ENCODE results near the gene ITFG1.
"Not testable (repeated sequence)": the region's sequence is repeated elsewhere in the genome, so short reads cannot be mapped to it uniquely, and the experiment has no call there.

The ITFG1 gene

DNA sequence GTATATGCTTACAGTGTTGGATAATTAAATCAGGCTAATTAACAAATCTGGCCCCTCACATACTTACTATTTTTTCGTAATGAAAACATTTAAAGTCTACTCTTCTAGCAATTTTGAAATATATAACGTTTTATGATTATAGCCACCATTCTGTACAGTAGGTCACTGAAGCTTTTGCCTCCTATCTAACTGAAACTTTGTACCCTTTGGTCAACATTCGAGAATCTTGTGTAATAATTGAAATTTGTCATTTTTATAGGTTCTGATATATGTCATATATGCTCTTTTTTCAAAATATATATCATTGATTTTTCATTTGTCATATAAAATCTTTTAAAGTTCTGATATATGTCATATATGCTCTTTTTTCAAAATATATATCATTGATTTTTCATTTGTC, 12.9 kb upstream of the ITFG1 start:
- DNase-seq (ENCODE audit: low read depth, low spot score): no peak

DNA sequence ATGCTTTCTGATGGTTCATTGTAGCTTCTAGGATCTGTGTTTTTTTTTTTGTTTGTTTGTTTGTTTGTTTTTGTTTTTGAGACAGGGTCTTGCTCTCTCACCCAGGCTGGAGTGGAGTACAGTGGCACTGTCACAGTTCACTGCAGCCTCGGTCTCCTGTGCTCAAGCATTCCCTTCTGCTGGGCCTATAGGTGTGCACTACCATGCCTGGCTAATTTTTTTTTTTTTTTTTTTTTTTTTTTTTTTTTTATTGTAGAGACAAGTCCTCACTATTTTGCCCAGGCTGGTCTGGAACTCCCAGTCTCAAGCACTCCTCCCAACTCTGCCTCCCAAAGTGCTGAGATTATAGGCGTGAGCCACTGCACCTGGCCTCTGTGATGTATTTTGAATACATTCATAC, 12.1 kb upstream of the ITFG1 start:
- DNase-seq (ENCODE audit: low read depth, low spot score): not testable (repeated sequence)

DNA sequence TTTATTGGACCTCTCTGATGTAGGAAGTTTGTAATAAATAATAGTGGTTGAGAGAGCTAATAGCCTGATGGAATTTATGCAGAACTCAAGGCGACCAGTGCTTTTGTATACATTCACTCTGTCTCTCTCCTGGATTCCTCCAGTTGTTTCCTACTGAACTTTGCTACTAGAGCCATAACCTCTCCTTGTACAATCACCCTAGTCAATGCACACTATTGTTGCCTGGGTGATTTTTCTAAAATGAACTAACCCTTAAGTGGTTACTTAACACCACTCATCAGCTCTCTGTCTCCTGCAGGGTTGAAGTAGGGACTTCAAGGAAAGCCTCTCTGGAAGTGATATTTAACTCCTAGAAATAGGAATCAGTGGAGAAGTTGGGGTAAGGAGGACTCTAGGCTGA, 9.9 kb upstream of the ITFG1 start:
- no peak for DNase-seq (ENCODE audit: low read depth, low spot score)

DNA sequence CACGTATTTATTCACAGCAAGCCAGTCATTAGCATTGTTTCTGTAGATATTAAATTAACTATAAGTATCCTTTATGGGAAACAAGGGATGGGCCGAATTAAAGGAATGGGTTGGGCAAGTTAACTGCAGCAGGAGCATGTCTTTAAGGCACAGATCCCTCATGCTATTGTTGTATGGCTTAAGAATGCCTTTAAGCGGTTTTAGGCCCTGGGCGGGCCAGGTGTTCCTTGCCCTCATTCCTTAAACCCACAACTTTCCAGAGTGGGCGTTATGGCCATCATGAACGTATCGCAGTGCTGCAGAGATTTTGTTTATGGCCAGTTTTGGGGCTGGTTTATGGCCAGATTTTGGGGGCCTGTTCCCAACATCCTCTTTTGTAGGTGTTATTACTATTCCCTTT, 9.3 kb upstream of the ITFG1 start:
- no peak for DNase-seq (ENCODE audit: low read depth, low spot score)

DNA sequence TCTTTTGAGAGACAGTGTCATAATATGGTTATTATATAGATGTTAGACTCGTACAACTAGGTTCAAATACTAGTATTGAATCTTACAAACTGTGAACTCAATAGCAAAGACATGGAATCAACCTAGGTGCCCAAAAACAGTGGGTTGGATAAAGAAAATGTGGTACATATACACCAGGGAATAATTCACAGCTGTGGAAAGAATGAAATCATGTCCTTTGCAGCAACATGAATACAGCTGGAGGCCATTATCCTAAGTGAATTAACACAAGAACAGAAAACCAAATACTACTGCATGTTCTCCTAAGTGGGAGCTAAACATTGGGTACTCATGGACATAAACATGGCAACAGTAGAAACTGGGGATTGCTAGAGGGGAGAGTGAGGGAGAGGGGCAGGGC, 8.4 kb upstream of the ITFG1 start:
- DNase-seq (ENCODE audit: low read depth, low spot score): no peak

DNA sequence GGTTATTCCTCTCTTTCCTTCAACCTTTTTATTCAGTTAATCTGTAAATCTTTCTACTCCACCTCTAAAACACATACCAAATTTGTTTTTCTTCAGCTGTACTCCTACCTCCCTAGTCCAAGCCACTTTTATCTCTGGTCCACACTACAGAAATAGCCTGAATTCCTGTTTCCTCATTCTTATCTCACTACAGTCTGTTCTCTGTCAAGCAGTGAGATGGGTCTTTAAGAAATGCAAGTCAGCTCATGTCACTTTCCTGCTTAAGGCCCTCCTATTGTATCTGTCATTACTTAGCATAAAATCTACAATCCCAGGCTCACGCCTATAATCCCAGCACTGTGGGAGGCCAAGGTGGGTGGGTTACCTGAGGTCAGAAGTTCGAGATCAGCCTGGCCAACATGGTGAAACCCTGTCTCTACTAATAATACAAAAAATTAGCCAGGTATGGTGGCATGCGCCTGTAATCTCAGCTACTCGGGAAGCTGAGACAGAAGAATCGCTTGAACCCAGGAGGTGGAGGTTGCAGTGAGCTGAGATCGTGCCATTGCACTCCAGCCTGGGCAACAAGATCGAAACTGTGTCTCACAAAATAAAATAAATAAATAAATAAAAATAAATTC, 7.3 kb upstream of the ITFG1 start:
- DNase-seq (ENCODE audit: low read depth, low spot score): not testable (repeated sequence)

DNA sequence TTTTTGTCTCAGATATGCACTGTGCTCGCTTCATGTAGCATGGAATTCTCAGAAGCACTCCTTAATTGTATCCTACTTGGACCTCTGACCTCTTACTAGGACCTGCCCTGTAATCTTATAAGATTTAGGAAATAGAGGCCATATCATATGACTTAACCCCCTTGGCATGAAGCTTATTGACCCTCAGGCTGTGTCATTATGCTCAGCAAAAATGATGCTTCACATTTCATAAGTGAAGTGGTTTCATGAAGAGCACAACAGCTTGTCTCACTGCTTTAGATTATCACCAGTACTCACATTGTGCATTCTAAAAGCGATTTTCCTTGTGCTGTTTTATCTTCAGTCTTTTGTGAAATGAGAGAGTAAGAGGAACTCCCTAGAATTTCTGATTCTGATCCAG, 6.6 kb upstream of the ITFG1 start:
- no peak for DNase-seq (ENCODE audit: low read depth, low spot score)

DNA sequence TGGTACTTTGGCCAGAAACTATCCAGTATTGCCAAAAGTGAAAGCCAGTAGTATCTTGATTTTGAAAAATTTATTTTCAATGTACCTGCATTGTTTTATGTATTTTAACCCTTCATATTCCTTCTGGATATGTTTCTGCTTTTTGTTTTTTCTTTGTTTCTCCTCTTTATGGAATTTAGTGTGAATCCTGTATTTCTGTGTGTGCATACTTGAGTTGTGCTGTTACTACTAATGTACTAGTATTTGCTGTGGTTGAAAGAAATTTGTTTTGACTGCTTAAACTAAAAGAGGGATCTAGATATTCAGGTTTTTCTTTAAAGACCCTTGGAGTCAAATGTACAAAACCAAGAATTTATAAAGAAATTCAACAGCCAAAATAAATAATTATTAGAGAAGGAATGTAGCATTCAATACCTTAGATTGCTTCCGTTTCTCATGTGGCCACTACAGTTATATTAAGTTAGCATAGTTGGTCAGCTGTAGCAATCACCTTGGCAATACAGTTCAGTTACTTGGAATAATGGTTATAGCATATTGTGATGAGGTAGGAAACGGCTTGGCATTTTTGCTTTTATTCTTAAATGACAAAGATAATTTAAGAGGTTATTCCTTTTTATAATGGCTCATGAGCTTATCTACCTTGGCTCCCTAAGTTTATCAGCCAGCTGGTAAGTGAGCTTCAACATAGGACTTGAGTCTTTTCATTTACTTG, 5.2 kb upstream of the ITFG1 start:
- no peak for DNase-seq (ENCODE audit: low read depth, low spot score)

DNA sequence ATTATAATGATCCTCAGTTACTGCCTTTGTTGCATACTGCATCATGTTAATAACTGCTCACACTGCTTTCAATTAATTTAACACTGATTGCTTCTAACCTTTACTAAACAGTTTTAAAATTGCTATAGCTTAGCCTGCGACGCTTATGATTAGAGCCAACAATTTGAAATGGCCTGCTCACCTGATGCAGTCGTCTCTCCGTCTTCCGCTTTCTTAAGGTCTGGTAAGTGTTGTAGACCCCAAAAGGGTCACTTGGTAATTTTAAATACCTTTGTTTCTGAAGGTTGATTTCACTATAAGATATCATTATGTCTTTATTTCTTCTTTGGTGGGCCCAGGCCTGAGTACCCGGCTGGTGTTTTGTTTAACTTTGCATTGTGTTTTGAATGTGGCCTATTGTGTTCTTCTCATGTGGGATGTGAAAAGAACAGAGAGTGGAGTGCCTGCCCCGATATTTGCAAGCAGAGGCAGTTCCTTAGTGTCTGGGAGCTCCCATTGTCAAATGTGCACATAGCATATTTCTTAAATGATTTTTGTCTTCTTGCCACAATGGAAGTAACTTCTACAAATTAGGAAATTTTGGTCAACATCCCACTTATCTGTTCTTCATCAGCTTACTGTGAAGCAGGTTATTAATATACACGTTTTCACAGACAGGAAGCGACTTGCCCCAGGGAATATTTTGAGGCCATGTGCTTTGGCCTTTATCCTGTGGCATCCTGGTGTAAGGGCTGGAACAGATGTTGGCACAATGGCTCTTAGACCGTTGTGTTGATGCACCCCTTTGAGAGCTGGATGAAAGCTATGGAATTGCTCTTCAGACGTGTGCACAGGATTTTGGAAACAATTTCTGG, 3.1 kb upstream of the ITFG1 start:
- DNase-seq (ENCODE audit: low read depth, low spot score): no peak

DNA sequence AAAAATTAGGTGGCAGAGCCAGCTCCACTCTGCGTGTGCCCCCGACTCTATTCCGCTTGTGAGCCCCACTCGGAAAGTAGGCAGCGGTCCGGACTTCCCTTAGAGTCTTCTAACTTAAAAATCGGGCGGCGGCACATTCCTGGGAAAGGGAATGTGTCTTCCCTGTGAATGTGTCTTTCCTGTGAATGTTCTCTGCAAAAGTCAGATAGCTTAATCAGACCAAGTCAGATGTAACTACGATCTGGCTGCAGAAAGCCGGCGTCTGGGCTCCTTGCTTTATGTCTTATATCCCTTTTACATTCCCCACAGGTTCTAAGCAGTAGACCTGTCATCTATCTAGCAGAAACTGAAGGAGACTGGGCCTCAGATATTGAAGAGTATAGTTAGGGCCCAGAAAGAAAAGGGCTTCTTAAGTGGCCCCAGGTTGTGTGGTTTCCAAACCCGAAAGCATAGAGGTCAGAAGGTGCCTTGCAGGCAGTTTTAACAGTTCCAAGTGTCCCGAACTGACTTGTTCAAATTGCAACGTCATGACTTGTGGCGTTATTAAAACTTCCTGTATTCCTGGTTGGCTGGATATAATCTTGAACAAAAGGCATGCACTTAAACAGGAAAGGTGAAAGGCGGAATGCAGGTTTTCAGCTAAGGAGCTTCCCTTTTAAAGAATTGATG, 869 bp upstream of the ITFG1 start:
- no peak for DNase-seq (ENCODE audit: low read depth, low spot score)

DNA sequence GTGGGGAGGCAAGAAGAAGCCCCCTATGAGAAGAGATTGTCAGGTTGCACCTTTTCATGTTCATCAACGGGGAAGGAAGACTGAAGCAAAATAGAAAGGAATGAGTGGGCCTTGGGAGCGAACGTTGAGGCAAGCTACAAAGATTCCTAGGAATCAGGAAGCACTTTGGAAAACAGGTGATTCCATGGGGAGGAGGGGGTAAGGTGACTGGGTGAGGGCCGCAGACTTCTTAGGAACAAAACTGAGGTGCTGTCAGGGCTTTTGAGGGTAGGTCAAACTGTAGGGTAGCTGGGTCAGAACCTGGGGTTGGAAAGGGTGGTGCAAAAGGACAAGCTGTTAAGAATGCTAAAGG, 528 bp downstream of the ITFG1 start:
- DNase-seq (ENCODE audit: low read depth, low spot score): no peak

DNA sequence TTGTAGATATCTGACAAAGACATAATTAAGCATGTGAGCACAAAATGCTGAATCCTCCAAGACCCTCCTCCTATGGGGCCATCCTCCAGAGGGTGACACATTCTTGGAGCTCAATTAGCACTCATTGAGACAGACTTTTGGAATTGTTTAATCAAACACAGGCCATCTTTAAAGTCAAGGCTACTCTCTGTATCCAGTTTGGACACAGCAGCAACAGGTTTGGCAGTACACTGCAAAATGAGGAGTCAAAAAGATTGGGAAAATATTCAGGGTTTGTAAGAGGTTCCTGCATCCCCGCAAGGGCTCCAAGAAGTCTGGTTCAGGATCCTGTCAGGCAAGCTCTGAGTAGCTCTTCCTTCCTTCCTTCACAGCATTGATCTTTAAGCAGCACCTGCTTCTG, 1.3 kb downstream of the ITFG1 start:
- no peak for DNase-seq (ENCODE audit: low read depth, low spot score)

DNA sequence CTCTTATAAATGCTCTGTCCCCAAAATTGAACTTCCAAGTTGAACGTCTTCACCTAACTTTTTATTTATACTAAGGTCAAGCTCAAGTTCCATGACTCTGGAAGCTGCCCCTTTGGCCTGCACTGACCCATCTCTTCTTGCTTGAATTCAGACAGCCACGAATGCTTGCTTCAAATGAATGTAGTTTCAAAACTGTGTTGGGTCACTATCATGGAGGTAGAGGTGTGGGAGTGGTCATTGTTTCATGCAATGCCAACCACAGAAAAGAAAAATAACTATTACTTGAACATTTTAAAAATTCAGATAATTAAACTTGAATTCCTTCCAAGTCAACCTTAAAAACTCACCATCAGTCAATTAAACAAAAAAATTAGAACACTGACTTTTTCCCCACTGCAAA, 2.5 kb downstream of the ITFG1 start:
- DNase-seq (ENCODE audit: low read depth, low spot score): no peak

DNA sequence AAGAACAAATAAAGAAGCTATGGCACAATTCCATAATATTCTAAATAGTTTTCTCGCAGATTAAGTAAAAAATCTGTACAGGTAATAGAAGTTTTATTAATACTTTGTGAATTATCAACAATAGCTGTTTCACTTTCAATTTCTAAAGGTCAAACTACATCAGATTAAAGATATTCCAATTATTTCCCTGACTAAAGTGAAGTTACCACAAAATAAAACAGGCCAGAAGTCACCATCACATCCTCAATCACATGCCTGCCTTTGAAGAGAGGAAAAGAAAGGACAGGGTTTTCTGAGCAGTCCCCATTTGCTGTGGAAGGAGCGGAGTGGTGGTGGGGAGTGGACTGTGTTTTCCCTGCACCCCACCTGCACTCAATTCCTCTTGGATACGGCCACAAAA, 11.1 kb downstream of the ITFG1 start:
- DNase-seq (ENCODE audit: low read depth, low spot score): no peak

DNA sequence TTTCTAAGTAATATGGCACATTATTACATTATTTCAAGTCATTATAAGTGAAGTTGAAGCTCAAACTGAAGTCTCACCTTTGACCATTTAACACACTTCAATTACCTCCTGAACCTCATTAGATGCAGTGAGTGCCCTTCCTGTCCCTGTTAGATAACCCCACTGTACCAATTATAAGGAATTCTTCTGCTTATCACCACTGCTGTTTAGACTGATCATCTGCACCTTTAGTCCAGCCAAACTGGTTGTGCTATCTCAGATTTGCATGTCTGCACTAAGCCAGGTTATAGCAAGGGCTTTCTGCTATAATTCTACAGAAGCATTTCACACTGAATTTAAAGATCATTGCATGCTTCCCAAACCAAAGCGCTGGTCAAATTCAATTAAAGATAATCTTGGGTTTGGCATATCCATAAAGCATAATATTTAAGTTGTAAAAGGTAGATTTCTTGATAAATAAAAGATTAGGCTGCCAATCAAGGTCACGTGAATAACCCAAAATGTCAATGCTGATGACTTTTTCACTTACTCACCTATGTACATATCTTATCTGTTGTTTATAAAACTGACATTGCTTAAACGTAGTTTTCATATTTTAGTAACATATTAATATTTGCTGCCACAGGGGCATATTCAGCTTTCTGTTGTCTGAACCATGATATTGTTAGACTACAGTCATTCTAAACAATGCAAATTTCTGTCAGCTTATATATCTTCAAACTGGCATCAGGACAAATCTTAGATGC, 11.9 kb downstream of the ITFG1 start:
- DNase-seq (ENCODE audit: low read depth, low spot score): no peak

DNA sequence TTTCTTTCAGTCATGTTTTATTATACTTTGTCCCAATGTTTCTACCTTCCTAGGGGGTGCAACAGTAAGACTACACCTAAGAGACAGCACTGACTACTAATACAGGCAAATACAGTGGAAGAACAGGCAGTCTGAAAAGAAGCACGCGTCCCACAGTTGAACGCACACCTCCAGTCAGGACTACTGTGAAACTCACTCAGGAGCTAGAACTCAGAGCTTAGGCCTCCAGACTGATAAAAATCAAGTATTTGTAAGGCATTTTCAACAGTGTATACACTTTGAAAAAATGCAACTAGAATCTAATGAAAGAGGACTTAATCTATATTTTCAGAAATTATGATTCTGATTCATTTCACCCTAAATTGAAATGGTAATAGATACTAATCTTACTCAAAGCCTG, 14.4 kb downstream of the ITFG1 start:
- DNase-seq (ENCODE audit: low read depth, low spot score): no peak

DNA sequence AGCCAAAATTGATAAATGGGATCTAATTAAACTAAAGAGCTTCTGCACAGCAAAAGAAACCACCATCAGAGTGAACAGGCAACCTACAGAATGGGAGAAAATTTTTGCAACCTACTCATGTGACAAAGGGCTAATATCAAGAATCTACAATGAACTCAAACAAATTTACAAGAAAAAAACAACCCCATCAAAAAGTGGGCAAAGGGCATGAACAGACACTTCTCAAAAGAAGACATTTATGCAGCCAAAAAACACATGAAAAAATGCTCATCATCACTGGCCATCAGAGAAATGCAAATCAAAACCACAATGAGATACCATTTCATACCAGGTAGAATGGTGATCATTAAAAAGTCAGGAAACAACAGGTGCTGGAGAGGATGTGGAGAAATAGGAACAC, 18.0 kb downstream of the ITFG1 start:
- DNase-seq (ENCODE audit: low read depth, low spot score): not testable (repeated sequence)

DNA sequence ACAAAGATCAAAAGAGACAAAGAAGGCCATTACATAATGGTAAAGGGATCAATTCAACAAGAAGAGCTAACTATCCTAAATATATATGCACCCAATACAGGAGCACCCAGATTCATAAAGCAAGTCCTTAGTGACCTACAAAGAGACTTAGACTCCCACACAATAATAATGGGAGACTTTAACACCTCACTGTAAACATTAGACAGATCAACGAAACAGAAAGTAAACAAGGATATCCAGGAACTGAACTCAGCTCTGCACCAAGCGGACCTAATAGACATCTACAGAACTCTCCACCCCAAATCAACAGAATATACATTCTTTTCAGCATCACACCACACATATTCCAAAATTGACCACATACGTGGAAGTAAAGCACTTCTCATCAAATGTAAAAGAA, 20.8 kb downstream of the ITFG1 start:
- DNase-seq (ENCODE audit: low read depth, low spot score): not testable (repeated sequence)

DNA sequence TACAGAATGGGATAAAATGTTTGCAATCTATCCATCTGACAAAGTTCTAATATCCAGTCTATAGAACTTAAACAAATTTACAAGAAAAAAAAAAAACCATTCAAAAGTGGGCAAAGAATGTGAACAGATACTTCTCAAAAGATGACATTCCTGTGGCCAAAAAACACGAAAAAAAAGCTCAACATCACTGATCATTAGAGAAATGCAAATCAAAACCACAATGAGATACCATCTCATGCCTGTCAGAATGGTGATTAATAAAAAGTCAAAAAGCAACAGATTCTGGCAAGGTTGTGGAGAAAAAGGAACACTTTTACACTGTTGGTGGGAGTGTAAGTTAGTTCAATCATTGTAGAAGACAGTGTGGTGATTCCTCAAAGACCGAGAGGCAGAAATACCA, 26.6 kb downstream of the ITFG1 start:
- not testable (repeated sequence) for DNase-seq (ENCODE audit: low read depth, low spot score)

DNA sequence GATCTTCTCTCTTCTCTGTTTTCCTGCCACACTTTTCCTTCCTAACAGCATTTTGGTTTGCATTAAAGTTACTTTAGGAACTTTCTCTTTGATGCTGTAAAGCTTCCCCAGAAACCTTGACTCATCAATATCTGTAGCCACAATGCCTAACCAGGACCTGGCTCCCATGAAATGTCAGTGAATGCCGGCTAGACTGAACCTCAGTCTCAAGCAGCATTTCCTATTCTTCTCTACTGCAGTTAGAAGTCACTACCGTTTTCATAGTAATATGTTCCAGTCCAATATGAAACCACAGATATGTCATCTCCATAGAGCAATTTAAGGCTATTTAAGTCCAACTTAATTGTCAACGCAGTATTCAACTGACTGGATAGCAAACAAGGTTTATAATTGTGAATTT, 28.9 kb downstream of the ITFG1 start:
- no peak for DNase-seq (ENCODE audit: low read depth, low spot score)

DNA sequence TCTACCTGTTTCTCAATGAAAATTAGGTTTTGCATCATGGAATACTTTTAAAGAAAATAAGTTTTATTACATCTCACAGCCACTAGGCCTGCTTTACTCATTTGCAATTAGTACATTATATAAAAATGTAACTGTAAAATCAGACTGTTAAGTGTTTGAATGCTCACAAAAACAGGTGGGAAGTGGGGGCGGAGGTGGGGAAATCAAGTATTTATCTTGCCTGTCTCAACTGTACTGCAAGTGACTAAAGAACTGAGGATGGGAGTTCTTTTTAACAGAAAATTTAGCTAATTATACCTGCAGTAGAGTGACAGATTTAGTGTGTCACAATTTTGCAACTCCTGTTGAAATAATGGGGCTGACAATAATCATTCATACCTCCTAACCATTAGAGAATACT, 34.1 kb downstream of the ITFG1 start:
- no peak for DNase-seq (ENCODE audit: low read depth, low spot score)

DNA sequence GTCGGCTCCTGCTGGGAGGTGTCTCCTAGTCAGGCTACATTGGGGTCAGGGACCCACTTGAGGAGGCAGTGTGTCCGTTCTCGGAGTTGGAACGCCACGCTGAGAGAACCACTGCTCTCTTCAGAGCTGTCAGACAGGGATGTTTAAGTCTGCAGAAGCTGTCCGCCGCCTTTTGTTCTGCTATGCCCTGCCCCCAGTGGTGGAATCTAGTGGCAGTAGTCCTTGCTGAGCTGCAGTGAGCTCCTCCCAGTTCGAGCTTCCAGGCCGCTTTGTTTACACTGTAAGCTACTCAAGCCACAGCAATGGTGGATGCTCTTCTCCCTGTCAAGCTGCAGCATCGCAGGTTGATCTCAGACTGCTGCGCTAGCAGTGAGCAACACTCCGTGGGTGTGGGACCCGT, 36.0 kb downstream of the ITFG1 start:
- DNase-seq (ENCODE audit: low read depth, low spot score): no peak
